ENCODE measurements around the gene CFAP70.
"Not testable (repeated sequence)": the region's sequence is repeated elsewhere in the genome, so short reads cannot be mapped to it uniquely, and the experiment has no call there.

CFAP70 gene

GRCh38 chr10:73339436-73339835 lies 19.2 kb downstream of the CFAP70 start:
- DNase-seq (ENCODE audit: low read depth in 2 of 2) = no peak

GRCh38 chr10:73338801-73339368 lies 19.8 kb downstream of the CFAP70 start:
- DNase-seq (ENCODE audit: low read depth in 2 of 2) = no peak

- DNase-seq (ENCODE audit: low read depth in 2 of 2) = no peak
Observed at GRCh38 chr10:73333202-73333601, 25.5 kb downstream of the CFAP70 start.

GRCh38 chr10:73332379-73332778 lies 26.3 kb downstream of the CFAP70 start:
- no peak for DNase-seq (ENCODE audit: low read depth in 2 of 2)

- DNase-seq (ENCODE audit: low read depth in 2 of 2) = not testable (repeated sequence)
Observed at GRCh38 chr10:73328523-73328922, 30.1 kb downstream of the CFAP70 start.

DNA sequence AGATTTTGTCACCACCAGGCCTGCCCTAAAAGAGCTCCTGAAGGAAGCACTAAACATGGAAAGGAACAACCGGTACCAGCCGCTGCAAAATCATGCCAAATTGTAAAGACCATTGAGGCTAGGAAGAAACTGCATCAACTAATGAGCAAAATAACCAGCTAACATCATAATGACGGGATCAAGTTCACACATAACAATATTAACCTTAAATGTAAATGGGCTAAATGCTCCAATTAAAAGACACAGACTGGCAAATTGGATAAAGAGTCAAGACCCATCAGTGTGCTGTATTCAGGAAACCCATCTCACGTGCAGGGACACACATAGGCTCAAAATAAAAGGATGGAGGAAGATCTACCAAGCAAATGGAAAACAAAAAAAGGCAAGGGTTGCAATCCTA lies 33.4 kb downstream of the CFAP70 start:
- not testable (repeated sequence) for DNase-seq (ENCODE audit: low read depth in 2 of 2)

- not testable (repeated sequence) for DNase-seq (ENCODE audit: low read depth in 2 of 2)
Observed at GRCh38 chr10:73323582-73323981, 35.1 kb downstream of the CFAP70 start.

DNA sequence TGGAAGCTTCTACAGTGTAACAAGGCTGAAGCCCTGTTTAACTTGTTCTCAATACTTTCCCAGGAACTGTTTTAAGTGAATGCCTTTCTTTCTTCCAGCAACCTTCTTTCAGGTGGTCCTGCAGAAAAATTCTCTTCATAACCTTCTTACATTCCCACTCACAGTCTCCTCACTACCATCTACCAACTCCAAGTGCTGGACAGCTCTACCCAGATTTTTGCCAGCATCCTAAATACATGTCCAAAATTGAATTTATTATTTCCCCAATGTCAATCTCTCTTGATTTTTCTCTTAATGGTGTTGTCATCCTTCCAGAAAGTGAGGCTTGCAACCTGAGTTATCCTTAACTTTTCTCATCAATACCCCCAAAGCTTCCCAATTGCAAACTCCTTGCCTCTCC lies 48.2 kb downstream of the CFAP70 start:
- DNase-seq (ENCODE audit: low read depth in 2 of 2) = no peak

DNA sequence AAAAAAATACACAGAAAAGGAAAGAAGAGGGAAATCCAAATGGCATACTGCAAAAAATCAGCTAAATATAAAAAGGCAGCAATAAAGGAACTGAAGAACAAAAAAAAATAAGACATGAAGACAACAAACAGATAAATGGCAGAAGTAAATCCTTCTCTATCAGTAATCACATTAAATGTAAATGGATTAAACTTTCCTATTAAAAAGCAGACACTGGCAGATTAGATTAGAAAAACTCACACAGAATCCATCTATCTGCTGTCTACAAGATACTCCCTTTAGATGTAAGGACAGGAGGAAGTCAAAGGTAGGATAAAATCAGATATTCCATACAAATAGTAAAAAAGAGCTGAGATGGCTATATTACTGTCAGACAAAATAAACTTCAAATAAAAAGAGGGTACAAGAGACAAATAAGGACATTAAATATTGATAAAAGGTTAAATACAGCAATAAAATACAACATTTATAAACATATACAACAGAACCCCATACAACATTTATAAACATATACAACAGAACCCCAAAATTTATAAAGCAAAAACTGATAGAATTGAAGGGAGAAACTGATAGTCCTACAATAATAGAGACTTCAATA lies 51.4 kb downstream of the CFAP70 start:
- DNase-seq (ENCODE audit: low read depth in 2 of 2) = no peak

- DNase-seq (ENCODE audit: low read depth in 2 of 2) = no peak
Observed at GRCh38 chr10:73306171-73306708, 52.4 kb downstream of the CFAP70 start.

DNA sequence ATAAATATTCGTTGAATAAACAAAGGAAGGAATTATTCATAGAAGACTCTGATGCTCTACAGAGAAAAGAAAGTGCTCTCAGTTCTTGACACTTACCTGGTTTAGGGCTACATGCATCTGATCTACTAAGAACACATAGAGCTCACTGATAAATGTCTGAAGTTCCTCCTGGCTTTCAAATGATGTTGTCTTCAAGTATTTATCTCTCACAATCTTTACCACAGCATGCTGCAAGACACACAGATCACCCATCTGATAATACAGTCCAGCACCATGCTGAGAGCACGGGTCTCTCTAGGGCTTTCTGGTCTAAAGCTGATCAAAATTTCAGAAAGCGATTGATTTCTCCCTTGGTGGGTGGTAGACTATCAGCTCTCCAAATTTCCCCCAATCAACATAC lies 61.7 kb downstream of the CFAP70 start:
- no peak for DNase-seq (ENCODE audit: low read depth in 2 of 2)

- no peak for DNase-seq (ENCODE audit: low read depth in 2 of 2)
Observed at GRCh38 chr10:73293461-73293860, 65.2 kb downstream of the CFAP70 start.

DNA sequence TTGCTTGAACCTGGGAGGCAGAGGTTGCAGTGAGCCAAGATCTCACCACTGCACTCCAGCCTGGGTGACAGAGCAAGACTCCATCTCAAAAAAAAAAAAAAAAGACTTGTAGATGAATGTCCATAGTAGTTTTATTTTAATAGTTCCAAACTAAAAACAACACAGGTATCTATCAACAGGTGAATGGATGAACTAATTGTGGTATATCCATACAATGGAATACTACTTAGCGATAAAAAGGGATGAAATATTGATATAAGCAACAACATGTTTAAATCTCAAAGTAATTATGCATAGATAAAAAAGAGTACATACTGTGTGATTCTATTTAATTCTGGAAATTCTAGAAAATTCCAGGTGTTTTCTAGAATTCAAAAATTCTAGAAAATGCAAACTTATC lies 68.7 kb downstream of the CFAP70 start:
- no peak for DNase-seq (ENCODE audit: low read depth in 2 of 2)

DNA sequence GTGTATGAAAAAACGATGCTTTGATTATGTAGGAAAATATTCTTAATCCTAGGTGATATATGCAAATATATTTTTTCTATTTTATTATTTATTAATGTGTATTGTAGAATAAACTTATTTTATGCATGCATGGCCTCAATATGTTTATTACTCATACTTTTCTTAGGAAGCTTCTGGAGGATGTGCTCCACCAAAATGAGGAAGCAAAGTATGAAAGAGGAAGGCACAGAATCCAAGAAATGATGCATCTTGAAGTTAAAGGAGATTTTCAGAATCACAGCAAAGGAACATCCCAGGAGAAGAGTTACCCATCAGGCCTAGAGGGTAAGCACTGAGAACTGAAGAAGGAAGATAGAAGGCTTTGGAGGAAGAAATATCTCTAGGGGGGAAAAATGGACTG lies 71.2 kb downstream of the CFAP70 start:
- no peak for DNase-seq (ENCODE audit: low read depth in 2 of 2)

DNA sequence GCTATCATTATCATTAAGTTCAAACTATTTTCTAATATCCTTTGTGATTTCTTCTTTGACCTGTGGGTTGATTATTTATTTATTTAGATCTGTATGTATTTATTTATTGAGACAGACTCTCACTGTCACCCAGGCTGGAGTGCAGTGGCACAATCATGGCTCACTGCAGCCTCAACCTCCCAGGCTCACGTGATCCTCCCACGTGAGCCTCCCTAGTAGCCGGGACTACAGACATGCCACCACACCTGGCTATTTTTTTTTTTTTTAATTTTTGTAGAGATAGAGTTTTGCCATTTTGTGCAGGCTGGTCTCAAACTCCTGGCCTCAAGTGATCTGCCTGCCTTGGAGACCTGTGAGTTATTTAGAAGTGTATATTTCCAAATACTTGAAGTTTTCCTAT lies 77.6 kb downstream of the CFAP70 start:
- no peak for DNase-seq (ENCODE audit: low read depth in 2 of 2)

DNA sequence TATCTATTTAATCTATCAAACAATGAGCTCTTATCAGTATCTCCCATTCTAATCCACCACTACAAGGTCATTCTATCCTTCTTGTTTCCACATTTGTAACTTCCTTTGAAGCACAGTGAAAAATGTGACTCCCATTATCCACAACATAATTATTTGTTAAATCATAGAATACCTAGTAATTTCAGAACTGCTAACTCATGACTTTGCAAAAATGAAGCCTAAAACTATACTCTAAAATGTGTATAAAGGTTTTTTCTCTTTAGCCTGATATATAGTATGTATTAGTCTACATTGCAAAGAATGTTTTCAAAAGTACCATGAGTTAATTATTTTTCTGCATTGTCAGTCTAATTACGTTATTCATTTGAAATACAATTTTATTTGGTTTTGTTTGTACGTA lies 94.2 kb downstream of the CFAP70 start:
- DNase-seq (ENCODE audit: low read depth in 2 of 2) = no peak

- DNase-seq (ENCODE audit: low read depth in 2 of 2) = no peak
Observed at GRCh38 chr10:73263693-73264347, 94.8 kb downstream of the CFAP70 start.

GRCh38 chr10:73262880-73263555 lies 95.6 kb downstream of the CFAP70 start:
- DNase-seq (ENCODE audit: low read depth in 2 of 2) = no peak

DNA sequence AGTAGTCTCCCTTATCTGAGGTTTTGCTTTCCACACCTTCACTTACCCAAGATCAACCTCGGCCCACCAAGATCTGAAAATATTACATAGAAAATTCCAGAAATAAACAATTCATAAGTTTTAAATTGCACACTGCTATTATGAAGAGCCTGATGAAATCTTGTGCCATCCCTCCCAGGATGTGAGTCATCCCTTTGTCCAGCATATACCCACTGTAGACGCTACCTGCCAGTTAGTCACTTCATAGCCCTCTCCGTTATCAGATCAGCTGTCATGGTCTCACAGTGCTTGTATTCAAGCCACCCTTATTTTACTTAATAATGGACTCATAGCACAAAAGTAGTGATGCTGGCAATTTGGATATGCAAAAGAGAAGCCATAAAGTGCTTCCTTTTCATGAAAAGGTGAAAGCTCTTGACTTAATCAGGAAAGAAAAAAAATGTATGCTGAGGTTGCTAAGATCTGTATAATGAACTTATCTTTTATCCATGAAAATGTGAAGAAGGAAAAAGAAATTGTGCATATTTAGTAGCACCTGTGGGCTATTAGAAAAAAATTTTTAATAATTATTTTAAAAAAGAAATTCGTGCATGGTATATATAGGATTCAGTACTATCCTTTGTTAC lies 96.4 kb downstream of the CFAP70 start:
- DNase-seq (ENCODE audit: low read depth in 2 of 2) = no peak

GRCh38 chr10:73261362-73261995 lies 97.2 kb downstream of the CFAP70 start:
- DNase-seq (ENCODE audit: low read depth in 2 of 2) = no peak

GRCh38 chr10:73258612-73259011 lies 100.1 kb downstream of the CFAP70 start:
- DNase-seq (ENCODE audit: low read depth in 2 of 2) = not testable (repeated sequence)

DNA sequence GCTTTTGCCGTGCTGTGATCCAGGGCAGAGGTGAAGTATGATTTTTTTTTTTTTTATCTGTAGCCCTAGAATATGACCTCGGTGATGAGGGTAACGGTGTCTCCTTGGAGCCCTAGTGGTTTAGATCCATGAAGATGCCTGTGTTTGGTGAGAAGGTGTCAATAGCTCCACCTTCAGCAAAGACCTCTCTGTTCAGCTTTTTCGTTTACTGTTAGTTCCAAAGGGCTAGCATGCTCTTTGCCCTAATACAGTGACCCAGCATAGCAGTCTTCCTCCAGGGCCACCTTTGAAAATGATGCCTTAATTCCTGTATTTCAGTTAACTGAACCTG lies 105.5 kb downstream of the CFAP70 start:
- no peak for DNase-seq (ENCODE audit: low read depth in 2 of 2)
